WERI-Rb-1 (cell line): Measurements from ENCODE around the gene SSBP3.

Experiments used
- DNase-seq: peaks from one replicate; pipeline ENCODE4 v3.0.0-alpha.2; 2020
- H3K27ac ChIP-seq: fragments of 250-450 bp; sonication (Bioruptor Pico); 2 replicates; pipeline ENCODE4 v1.5.1; 2020; ENCODE audit warnings: mild to moderate bottlenecking, moderate library complexity
- H3K27me3 ChIP-seq: fragments of 250-450 bp; sonication (Bioruptor Pico); 2 replicates; pipeline ENCODE4 v1.5.1; 2021; ENCODE audit warnings: mild to moderate bottlenecking, low read depth, moderate library complexity; ENCODE audit not compliant: insufficient read depth, severe bottlenecking
- H3K36me3 ChIP-seq: fragments of 250-450 bp; sonication (Bioruptor Pico); 2 replicates; pipeline ENCODE4 v1.5.1; 2020; ENCODE audit warnings: mild to moderate bottlenecking, moderate library complexity
- H3K4me3 ChIP-seq: 2 replicates; pipeline ENCODE4 v1.5.1; 2011; ENCODE audit warnings: low read depth, mild to moderate bottlenecking, control low read depth, low read length
- H3K9me3 ChIP-seq: fragments of 250-450 bp; sonication (Bioruptor Pico); 2 replicates; pipeline ENCODE4 v1.5.1; 2021; ENCODE audit warnings: mild to moderate bottlenecking, moderate library complexity; ENCODE audit not compliant: severe bottlenecking
- CTCF ChIP-seq: IDR thresholded peaks from 2 replicates; pipeline ENCODE4 v1.5.1; 2011; ENCODE audit warnings: low read depth, mild to moderate bottlenecking, control low read depth, inconsistent platforms, low read length

SSBP3 gene

GRCh38 chr1:54375712-54376429 is 30.3 kb downstream of the SSBP3 start:
- 0 out of 2 replicates have a peak, but pooled peaks have one; percentile 29 for TF ChIP-seq CTCF
- peak overlapping the region; percentile 94 for H3K27ac ChIP-seq
- H3K4me3 ChIP-seq = no peak overlapping the region
- H3K9me3 ChIP-seq = no peaks in the 10 kb centered on the region
- DNase-seq = peak; percentile 41
- H3K36me3 ChIP-seq = peaks cover 72% of the 10 kb centered on the region
- no peaks in the 10 kb centered on the region for H3K27me3 ChIP-seq

GRCh38 chr1:54375298-54375697 is 30.9 kb downstream of the SSBP3 start:
- Histone ChIP-seq H3K9me3 (no peaks in the 10 kb centered on the region), H3K27me3 (no peaks in the 10 kb centered on the region), H3K4me3 (no peak overlapping the region), H3K36me3 (peaks cover 72% of the 10 kb centered on the region), H3K27ac (peak overlapping the region; percentile 94)
- no peak for TF ChIP-seq CTCF
- DNase-seq = no peak

- no peak for TF ChIP-seq CTCF
- no peaks in the 10 kb centered on the region for H3K27me3 ChIP-seq
- DNase-seq = no peak
- no peaks in the 10 kb centered on the region for H3K9me3 ChIP-seq
- no peak overlapping the region for H3K4me3 ChIP-seq
- H3K36me3 ChIP-seq = peaks cover 72% of the 10 kb centered on the region
- H3K27ac ChIP-seq = peak overlapping the region; percentile 94
These were observed 31.4 kb downstream of the SSBP3 start for GRCh38 chr1:54374766-54375165.

- Histone ChIP-seq H3K27me3 (no peaks in the 10 kb centered on the region), H3K27ac (no peak overlapping the region), H3K36me3 (peaks cover 76% of the 10 kb centered on the region), H3K4me3 (no peak overlapping the region), H3K9me3 (no peaks in the 10 kb centered on the region)
- no peak for DNase-seq
- TF ChIP-seq CTCF = no peak
These were observed 33.2 kb downstream of the SSBP3 start for GRCh38 chr1:54372978-54373377.

- no peaks in the 10 kb centered on the region for H3K27me3 ChIP-seq
- H3K36me3 ChIP-seq = peaks cover 80% of the 10 kb centered on the region
- H3K9me3 ChIP-seq = no peaks in the 10 kb centered on the region
- H3K4me3 ChIP-seq = no peak overlapping the region
- no peak for TF ChIP-seq CTCF
- no peak for DNase-seq
- H3K27ac ChIP-seq = no peak overlapping the region
These were observed 34.3 kb downstream of the SSBP3 start for GRCh38 chr1:54371942-54372275.
